Karpas-422 (cell line): ENCODE data around the gene RDH8. TPM values are rescaled to one million over a fixed set of nuclear protein-coding genes. Genes with fewer than 3 reads are reported as not detected.

Experiments used
- DNase-seq: peaks from one replicate; pipeline ENCODE4 v3.0.0-alpha.2; 2015
- H2AFZ ChIP-seq: fragments of 200-600 bp; sonication (generic); 2 replicates; pipeline ENCODE4 v1.6.1; 2014; ENCODE audit warnings: antibody characterized with exemption, low read length, mixed read lengths
- H3K27ac ChIP-seq: fragments of 200-600 bp; sonication (generic); 2 replicates; pipeline ENCODE4 v1.5.1; 2014; ENCODE audit warnings: mild to moderate bottlenecking, low read length, moderate library complexity
- H3K27me3 ChIP-seq: fragments of 200-600 bp; sonication (generic); 2 replicates; pipeline ENCODE4 v1.6.1; 2014; ENCODE audit warnings: low read length, mixed read lengths
- H3K36me3 ChIP-seq: fragments of 200-600 bp; sonication (generic); 2 replicates; pipeline ENCODE4 v1.6.1; 2014; ENCODE audit warnings: low read length, mixed read lengths; ENCODE audit not compliant: insufficient read depth
- H3K4me1 ChIP-seq: fragments of 200-600 bp; sonication (generic); 2 replicates; pipeline ENCODE4 v1.6.1; 2014; ENCODE audit warnings: mild to moderate bottlenecking, low read length, mixed read lengths
- H3K4me2 ChIP-seq: fragments of 200-600 bp; sonication (generic); 2 replicates; pipeline ENCODE4 v1.6.1; 2014; ENCODE audit warnings: low read length, low read depth, mild to moderate bottlenecking; ENCODE audit not compliant: poor library complexity, severe bottlenecking
- H3K4me3 ChIP-seq: fragments of 200-600 bp; sonication (generic); 2 replicates; pipeline ENCODE4 v1.5.1; 2014; ENCODE audit warnings: mild to moderate bottlenecking, antibody characterized with exemption, low read length, mixed read lengths
- H3K79me2 ChIP-seq: fragments of 200-600 bp; sonication (generic); 2 replicates; pipeline ENCODE4 v1.6.1; 2014; ENCODE audit warnings: mild to moderate bottlenecking, low read length, mixed read lengths
- H3K9ac ChIP-seq: fragments of 200-600 bp; sonication (generic); 2 replicates; pipeline ENCODE4 v1.6.0; 2014; ENCODE audit warnings: low read length
- H3K9me2 ChIP-seq: fragments of 200-600 bp; sonication (generic), shearing (Covaris generic); replicated peaks from 2 replicates; pipeline ENCODE4 v1.6.0; 2014; ENCODE audit warnings: mild to moderate bottlenecking, low read length, moderate library complexity; ENCODE audit not compliant: insufficient read depth
- H3K9me3 ChIP-seq: fragments of 300-700, 200-600 bp; sonication (generic); 2 replicates; pipeline ENCODE4 v1.6.1; 2014; ENCODE audit warnings: low read length, mixed read lengths
- H4K20me1 ChIP-seq: fragments of 200-600 bp; sonication (generic); 2 replicates; pipeline ENCODE4 v1.6.1; 2014; ENCODE audit warnings: mild to moderate bottlenecking, antibody characterized with exemption, low read length, low read depth; ENCODE audit not compliant: insufficient read depth
- total RNA-seq: library from RNA; depleted of rRNA; stranded (reverse); fragments of >200 nt; shearing (Covaris generic); gene quantifications from 2 replicates; pipeline ENCODE4 v1.2.3, GENCODE V29; 2014; ENCODE audit warnings: low replicate concordance

RDH8 gene
- total RNA-seq, 1 experiment from 2014 or later = not detected

DNA sequence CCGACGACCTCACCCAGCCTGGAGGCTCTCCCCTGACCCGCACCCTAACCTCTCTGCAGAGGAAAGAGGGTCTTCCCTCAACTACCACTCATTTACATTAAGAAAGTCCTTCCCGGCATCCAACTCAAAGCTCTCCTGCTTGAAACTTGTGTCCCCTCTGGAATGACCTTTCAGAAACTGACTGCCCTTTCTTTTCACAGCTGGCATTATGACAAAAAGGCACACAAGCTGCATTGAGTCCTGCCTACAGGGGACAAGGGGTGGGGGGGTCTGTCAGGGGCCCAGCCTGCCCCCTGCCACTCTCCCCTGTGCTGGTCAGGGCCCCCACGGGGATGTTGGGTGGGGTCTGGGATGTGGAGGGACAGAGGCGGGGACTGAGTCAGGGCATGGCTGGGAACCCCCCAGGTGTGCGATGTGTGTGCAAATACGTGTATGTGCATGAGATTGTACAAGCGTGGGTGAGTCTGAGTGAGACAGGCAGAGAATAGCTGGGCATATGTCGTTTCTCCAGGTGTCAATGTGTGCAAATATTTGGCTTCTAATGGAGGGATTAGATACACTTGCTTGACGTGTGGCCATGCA lies 5.0 kb upstream of the RDH8 start:
- Histone ChIP-seq H3K4me2 (no peak overlapping the region), H2AFZ (no peak overlapping the region), H3K27me3 (no peaks in the 10 kb centered on the region), H3K79me2 (no peaks in the 10 kb centered on the region), H3K4me1 (peaks cover 4% of the 10 kb centered on the region), H3K9me3 (no peaks in the 10 kb centered on the region), H3K9me2 (no peaks in the 10 kb centered on the region), H3K9ac (no peak overlapping the region), H4K20me1 (no peaks in the 10 kb centered on the region), H3K27ac (no peak overlapping the region), H3K36me3 (no peaks in the 10 kb centered on the region), H3K4me3 (no peak overlapping the region)
- DNase-seq = no peak

GRCh38 chr19:10009714-10010224 lies 3.5 kb upstream of the RDH8 start:
- Histone ChIP-seq H3K4me3 (no peak overlapping the region), H2AFZ (no peak overlapping the region), H3K9me3 (no peaks in the 10 kb centered on the region), H3K9me2 (no peaks in the 10 kb centered on the region), H3K79me2 (no peaks in the 10 kb centered on the region), H3K4me1 (peaks cover 4% of the 10 kb centered on the region), H3K36me3 (no peaks in the 10 kb centered on the region), H3K27ac (no peak overlapping the region), H3K9ac (no peak overlapping the region), H4K20me1 (no peaks in the 10 kb centered on the region), H3K27me3 (no peaks in the 10 kb centered on the region), H3K4me2 (no peak overlapping the region)
- DNase-seq = no peak

GRCh38 chr19:10010247-10010691 lies 3.0 kb upstream of the RDH8 start, which contains the start of gene COL5A3:
Gene COL5A3, minus strand, starts transcription at chr19:10010504. Its CDS starts 119 bp downstream, at chr19:10010385.
- Histone ChIP-seq H3K4me1 (peaks cover 4% of the 10 kb centered on the region), H3K36me3 (no peaks in the 10 kb centered on the region), H3K9me2 (no peaks in the 10 kb centered on the region), H3K4me3 (no peak within 1 kb of the TSS), H3K27me3 (no peaks in the 10 kb centered on the region), H3K4me2 (no peak within 1 kb of the TSS), H3K27ac (no peak within 1 kb of the TSS), H4K20me1 (no peaks in the 10 kb centered on the region), H3K79me2 (no peaks in the 10 kb centered on the region), H2AFZ (no peak within 1 kb of the TSS), H3K9me3 (no peaks in the 10 kb centered on the region), H3K9ac (no peak within 1 kb of the TSS)
- DNase-seq = no peak

DNA sequence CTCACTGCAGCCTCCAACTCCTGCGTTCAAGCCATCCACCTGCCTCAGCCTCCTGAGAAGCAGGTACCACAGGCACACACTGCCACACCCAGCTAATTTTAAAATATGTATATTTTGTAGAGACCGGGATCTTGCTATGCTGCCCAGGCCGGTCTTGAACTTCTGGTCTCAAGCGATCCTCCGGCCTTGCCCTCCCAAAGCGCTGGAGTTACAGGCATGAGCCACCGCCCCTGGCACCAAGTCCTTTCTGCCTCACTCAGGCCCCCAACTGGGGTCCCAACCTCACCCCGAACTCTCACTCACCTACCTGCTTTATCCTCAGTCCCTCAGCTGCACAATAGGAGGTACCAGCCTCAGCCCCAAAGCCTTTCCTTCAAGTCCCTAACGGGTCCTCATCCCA lies 2.3 kb upstream of the RDH8 start:
- H2AFZ ChIP-seq = no peak overlapping the region
- H3K9me2 ChIP-seq = no peaks in the 10 kb centered on the region
- no peaks in the 10 kb centered on the region for H3K79me2 ChIP-seq
- H4K20me1 ChIP-seq = no peaks in the 10 kb centered on the region
- H3K4me2 ChIP-seq = no peak overlapping the region
- peaks cover 4% of the 10 kb centered on the region for H3K4me1 ChIP-seq
- H3K36me3 ChIP-seq = no peaks in the 10 kb centered on the region
- H3K9me3 ChIP-seq = no peaks in the 10 kb centered on the region
- H3K27me3 ChIP-seq = no peaks in the 10 kb centered on the region
- H3K9ac ChIP-seq = no peak overlapping the region
- no peak overlapping the region for H3K27ac ChIP-seq
- no peak for DNase-seq
- no peak overlapping the region for H3K4me3 ChIP-seq

DNA sequence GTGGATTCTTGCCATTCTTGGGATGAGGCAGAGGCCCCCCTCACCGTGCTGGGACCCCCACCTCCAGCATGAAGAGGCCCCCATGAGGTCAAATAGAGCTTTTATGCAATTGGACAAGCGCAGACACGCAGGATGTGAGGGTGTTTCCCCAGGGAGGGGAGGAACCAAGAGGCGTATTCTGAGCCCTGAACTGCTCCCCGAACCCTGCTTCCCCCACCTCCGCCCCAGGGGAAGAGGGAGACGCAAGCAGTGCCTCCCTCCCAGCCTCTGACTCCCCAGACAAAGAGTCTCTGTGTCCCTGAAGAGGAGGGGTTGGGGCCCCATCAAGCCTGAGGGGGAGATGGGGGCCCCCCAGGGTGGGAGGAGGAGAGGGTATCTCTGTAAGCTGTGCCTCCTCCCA lies 1.3 kb upstream of the RDH8 start:
- Histone ChIP-seq H3K9me2 (no peaks in the 10 kb centered on the region), H3K4me1 (peaks cover 4% of the 10 kb centered on the region), H4K20me1 (no peaks in the 10 kb centered on the region), H3K9me3 (no peaks in the 10 kb centered on the region), H3K27ac (no peak overlapping the region), H3K4me3 (no peak overlapping the region), H3K9ac (no peak overlapping the region), H3K36me3 (no peaks in the 10 kb centered on the region), H3K27me3 (no peaks in the 10 kb centered on the region), H2AFZ (no peak overlapping the region), H3K4me2 (no peak overlapping the region), H3K79me2 (no peaks in the 10 kb centered on the region)
- no peak for DNase-seq

- H2AFZ ChIP-seq = no peak overlapping the region
- H3K79me2 ChIP-seq = no peaks in the 10 kb centered on the region
- no peaks in the 10 kb centered on the region for H3K36me3 ChIP-seq
- H3K4me3 ChIP-seq = no peak overlapping the region
- no peaks in the 10 kb centered on the region for H3K9me2 ChIP-seq
- no peaks in the 10 kb centered on the region for H3K27me3 ChIP-seq
- no peaks in the 10 kb centered on the region for H3K9me3 ChIP-seq
- H3K4me2 ChIP-seq = no peak overlapping the region
- no peaks in the 10 kb centered on the region for H4K20me1 ChIP-seq
- no peak overlapping the region for H3K27ac ChIP-seq
- no peak overlapping the region for H3K9ac ChIP-seq
- DNase-seq = no peak
- H3K4me1 ChIP-seq = no peaks in the 10 kb centered on the region
Measured at GRCh38 chr19:10013834-10014618, 743 bp downstream of the RDH8 start.

DNA sequence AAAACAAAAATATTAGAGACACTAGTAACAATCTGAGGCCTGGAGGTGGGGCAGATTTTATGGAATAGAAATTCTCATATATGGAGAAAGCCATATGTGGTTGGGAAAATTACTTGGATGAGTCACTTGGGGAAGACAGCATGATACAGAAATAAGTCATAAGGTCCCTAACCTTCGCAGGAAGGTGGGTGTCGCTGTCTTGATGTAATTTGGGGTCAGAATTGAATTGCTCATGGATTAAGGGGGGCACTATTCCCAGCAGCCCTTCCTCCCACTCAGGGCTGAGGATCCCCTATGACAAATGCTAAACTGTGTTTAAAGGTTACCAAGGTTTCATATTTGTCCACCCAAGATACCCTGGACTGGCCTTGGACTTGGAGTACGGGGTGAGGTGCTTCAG lies 5.0 kb downstream of the RDH8 start:
- Histone ChIP-seq H3K79me2 (no peaks in the 10 kb centered on the region), H3K4me3 (no peak overlapping the region), H3K4me1 (no peaks in the 10 kb centered on the region), H2AFZ (no peak overlapping the region), H3K9me2 (no peaks in the 10 kb centered on the region), H3K4me2 (no peak overlapping the region), H4K20me1 (no peaks in the 10 kb centered on the region), H3K27ac (no peak overlapping the region), H3K27me3 (no peaks in the 10 kb centered on the region), H3K36me3 (no peaks in the 10 kb centered on the region), H3K9ac (no peak overlapping the region), H3K9me3 (no peaks in the 10 kb centered on the region)
- DNase-seq = no peak

DNA sequence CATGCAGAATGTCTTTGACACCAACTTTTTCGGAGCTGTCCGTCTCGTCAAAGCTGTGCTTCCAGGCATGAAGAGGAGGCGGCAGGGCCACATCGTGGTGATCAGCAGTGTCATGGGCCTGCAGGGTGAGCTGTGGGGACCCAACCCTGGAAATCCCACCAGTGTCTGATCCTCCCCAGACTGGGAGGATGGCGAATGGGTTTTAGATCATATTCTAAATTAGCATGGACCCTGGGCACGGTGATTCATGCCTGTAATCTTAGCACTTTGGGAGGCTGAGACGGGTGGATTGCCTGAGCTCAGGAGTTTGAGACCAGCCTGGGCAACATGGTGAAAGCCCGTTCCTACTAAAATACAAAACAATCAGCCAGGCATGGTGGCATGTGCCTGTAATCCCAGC lies 5.5 kb downstream of the RDH8 start:
- H3K9me3 ChIP-seq = no peaks in the 10 kb centered on the region
- no peaks in the 10 kb centered on the region for H3K9me2 ChIP-seq
- H2AFZ ChIP-seq = no peak overlapping the region
- H3K36me3 ChIP-seq = no peaks in the 10 kb centered on the region
- no peak overlapping the region for H3K9ac ChIP-seq
- H3K4me3 ChIP-seq = no peak overlapping the region
- no peaks in the 10 kb centered on the region for H3K79me2 ChIP-seq
- DNase-seq = no peak
- H3K4me1 ChIP-seq = no peaks in the 10 kb centered on the region
- H3K27me3 ChIP-seq = no peaks in the 10 kb centered on the region
- no peak overlapping the region for H3K27ac ChIP-seq
- no peak overlapping the region for H3K4me2 ChIP-seq
- no peaks in the 10 kb centered on the region for H4K20me1 ChIP-seq
